GM21515 (cell line): ENCODE measurements around the gene MCF2L.

Experiments used
- ATAC-seq: cut with Tn5 transposase; IDR thresholded peaks from one replicate; pipeline ENCODE4 v1.9.1; 2021; ENCODE audit not compliant: unreplicated experiment

The MCF2L gene

DNA sequence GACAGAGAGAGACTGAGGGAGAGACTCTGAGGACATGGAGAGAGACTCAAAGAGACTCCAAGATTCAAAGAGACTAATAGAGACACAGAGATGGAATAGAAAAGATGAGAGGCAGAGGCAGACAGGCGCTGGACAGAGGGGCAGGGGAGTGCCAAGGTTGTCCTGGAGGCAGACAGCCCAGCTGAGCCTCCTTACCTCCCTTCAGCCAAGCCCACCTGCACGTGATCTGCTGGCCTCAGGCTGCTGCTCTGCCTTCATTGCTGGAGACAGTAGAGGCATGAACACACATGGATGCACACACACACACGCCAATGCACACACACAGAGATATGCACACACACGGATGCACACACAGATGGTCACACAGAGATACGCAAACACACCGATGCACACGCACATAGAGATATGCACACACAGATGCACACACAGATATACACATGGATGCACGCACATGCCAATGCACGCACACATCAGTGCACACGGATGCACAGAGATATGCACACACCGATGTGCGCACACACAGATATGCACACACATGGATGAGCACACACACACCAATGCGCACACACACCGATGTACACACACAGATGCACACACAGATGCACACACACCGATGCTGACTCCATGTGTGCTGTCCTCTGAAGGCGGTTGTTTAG is 150.3 kb downstream of the MCF2L start:
- no peak for ATAC-seq

GRCh38 chr13:113119822-113120189 is 150.8 kb downstream of the MCF2L start:
- ATAC-seq = no peak

- ATAC-seq = no peak
Measured at GRCh38 chr13:113120300-113121182, 151.5 kb downstream of the MCF2L start.

GRCh38 chr13:113121183-113121927 is 152.3 kb downstream of the MCF2L start:
- ATAC-seq = no peak

DNA sequence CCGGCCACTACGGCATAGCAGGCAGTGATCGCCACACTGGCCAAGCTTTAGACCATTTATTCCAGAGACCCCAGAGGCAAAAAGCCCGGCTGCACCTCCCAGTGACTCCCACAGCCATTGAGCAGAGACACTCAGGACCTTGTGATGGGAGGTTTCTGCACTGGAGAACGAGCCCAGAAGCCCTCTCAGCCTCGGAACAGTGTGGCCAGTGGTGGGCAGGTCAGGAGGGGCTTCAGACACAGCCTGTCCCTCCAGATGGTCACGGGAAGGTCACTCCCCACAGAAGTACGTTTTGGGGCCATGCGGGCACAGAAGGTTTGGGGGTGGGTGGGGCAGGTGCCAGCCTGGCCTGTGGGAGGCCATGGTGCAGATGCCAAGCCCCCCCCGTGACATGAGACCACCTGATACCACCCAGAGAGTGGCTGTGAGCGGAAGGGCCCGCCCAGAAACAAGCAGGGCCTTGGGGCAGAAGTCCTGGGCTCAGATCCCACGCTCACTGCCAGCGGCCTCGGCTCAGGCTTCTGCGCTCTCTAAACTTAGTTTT is 153.0 kb downstream of the MCF2L start:
- no peak for ATAC-seq

DNA sequence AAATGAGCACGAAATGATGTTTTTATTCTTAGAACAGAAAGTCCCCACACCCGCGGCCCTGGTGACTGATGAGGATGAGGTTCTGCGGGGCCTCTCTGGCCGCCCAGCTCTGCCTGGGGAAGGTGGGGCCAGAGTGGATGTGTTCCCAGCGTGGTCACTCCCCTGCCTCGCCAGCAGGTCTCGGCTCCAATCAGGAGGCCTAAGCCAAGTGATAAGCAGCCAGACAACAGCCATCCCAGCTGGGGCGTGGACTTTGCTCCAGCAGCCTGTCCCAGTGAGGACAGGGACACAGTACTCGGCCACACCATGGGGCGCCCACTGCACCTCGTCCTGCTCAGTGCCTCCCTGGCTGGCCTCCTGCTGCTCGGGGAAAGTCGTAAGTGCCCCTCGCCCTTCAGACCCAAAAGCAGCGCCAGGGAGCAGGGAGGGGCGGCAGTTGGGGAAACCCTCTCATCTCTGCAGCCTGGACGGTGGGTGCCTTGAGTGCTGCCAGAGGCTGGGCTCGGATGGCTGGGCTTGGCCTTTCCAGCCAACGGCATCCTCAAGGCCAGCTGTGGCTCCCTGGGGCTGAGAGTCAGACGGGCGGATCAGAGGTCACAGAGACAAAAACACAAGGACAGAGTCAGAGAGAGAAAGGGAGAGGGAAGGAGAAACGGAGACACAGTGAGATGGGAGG is 153.7 kb downstream of the MCF2L start, which contains the start of gene F10:
Gene F10, plus strand, starts transcription at position 250 of the 676 bp plus-strand sequence. Its CDS starts 57 bp downstream, at position 307.
- no peak for ATAC-seq

- no peak for ATAC-seq
Measured at GRCh38 chr13:113123226-113124201, 154.5 kb downstream of the MCF2L start.

DNA sequence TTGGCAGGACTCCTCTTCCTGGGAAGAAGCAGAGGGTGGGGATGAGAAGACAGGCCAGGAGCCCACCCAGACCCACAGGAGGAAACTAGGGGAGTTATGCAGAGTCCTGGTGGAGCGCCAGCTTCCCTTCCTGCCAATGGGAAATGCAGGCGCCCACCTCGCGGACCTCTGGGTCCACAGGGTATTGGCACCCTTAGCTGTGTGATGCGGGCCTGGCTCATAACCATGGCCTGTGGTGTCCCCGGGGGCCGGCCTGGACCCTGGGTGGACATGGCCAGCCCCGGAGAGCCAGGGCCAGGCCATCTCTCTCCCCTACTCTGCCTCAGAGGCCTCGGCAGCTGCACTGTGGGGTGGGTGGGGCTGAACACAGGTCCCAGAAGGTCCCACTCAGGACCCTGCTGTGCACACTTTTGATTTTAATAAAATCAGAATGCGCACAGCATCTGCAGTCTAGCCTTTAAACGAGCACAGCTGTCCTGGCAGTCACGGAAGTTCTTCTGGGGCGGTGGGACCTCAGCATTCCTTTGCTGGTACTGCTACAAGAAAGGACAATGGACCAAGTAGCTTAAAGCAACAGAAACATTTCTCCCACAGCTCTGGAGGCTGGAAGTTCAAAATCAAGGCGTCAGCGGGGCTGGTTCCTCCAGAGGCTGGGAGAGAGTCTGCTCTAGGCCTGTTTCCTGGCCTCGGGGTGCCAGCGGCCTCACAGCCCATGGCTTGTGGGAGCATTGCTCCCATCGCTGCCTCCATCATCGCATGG is 155.4 kb downstream of the MCF2L start:
- ATAC-seq = no peak

DNA sequence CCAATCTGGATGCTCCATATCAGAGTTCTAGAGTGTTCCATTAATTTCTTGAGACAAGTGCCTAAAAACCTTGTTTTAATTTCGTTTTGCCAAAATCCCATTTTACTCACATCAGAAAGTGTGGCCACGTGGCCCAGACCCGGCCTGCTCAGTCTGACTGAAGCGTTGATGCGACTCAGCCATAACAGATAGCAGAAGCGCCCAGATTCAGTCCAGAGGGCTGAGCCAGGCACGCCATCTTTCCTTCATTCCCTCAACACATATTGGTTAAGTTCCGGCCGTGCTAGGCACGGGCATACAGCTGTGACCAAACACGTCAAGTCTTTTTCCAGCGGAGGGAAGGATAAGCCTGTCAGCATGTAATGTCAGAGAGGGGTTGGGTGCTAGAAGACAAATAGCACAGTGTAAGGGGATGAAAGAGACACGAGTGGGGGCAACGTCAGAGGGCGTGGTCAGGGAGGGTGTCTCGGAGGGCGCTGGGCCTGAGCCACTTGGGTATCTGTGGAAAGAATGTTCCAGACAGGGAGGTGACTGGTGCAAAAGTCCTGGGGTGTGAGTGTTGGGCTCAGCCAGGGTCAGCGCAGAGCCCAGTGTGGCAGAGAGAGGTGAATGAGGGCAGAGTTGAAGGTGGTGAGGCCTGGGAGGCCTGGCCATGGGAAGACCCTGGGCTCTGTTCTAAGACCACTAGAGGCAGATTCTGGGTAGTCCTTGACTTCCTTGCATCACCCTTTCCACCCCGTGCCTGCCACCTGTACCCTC is 156.7 kb downstream of the MCF2L start:
- no peak for ATAC-seq

GRCh38 chr13:113126265-113127150 is 157.5 kb downstream of the MCF2L start:
- ATAC-seq = no peak

DNA sequence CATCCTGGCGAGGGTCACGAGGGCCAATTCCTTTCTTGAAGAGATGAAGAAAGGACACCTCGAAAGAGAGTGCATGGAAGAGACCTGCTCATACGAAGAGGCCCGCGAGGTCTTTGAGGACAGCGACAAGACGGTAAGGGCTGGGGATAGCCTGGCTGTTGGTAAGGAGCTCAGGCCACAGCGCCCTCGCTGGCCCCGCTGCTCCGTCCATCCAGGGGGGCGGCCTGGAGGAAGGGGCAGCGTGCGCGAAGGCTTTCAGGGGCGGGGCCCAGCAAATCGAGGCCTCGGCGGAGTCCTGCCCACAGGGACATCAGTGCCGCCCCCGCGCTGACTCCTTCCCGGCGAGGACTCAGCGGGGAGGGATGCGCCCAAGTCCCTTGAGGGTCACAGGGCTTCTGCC is 160.5 kb downstream of the MCF2L start:
- no peak for ATAC-seq

- ATAC-seq = no peak
Measured at GRCh38 chr13:113129921-113130750, 161.1 kb downstream of the MCF2L start.

GRCh38 chr13:113135281-113135760 is 166.3 kb downstream of the MCF2L start:
- no peak for ATAC-seq

DNA sequence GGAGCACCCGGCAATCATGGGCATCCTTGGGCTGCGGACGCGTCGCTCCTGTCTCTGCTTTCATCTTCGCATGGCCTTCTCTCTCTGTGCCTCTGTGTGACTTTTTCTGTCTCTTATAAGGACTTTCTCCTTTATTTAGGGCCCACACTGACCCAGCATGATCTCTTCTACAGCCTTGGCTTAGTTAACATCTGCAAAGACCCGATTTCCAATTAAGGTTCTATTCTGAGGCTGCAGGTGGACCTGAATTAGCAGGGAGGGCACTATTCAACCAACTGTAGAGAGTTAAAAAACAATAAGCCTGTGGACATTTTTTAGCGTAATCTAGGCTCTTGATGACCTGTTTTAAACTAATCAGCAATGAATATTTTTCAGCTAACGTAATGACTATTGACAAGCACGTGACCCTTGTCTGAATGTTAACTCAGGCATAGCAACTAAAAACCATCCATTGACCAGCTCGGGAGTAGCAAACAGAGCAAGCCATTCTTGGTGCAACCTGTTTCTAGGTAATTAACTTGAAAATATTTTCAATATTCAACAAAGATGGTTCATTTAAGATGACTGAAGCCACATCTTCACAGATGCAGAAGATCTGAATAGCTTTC is 168.8 kb downstream of the MCF2L start:
- ATAC-seq = no peak

DNA sequence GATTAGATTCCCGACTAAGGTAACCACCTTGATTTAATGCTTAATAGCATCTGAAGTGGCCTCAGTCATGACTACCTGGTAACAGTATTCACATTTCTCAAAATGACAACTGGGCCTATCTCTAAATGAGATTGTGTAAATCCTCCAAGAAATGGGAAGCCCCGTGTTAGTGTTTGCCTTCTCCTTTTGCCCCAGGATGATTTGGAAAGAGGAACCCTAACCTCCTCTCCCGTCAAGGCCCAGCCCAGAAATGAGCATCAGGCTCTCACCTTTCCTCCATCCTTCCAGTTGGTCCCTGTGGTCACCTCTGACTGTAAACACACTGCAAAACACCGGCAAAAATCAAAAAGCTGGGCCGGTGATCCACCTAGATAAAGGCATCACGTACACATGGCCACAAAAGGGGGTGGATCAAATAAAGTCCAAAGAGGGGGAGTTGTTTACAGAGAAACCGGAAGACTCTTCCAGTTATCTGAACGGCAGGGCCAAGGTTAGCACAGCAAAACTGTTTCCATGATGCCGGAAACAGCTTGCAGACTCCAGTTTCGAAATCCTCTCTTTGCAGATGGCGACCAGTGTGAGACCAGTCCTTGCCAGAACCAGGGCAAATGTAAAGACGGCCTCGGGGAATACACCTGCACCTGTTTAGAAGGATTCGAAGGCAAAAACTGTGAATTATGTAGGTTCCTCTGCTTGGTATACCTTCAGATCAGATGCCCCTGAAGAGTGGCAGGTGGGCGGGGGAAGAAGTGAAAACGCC is 170.0 kb downstream of the MCF2L start:
- ATAC-seq = no peak
